Thoracic aorta (tissue), 2 donors: ENCODE measurements around the gene NECAP2. TPM values are rescaled to one million over a fixed set of nuclear protein-coding genes. Genes with fewer than 3 reads are reported as not detected.

ENCODE experiments used
- ATAC-seq: fragments of 150-250 bp; one replicate; pipeline ENCODE4 v1.8.0; 2017; ENCODE audit warnings: low read depth; ENCODE audit not compliant: insufficient number of reproducible peaks, low FRiP score
- DNase-seq: peaks from one replicate; pipeline ENCODE4 v3.0.0-alpha.2; 2020; ENCODE audit warnings: low spot score
- H3K27ac ChIP-seq, 2 donors: fragments of 200-600 bp; sonication (generic); 1 replicate in 1 of 2; 2 replicates in 1 of 2; pipeline ENCODE4 v1.5.1; 2016; ENCODE audit warnings: mild to moderate bottlenecking in 2 of 2, moderate library complexity in 2 of 2
- H3K27me3 ChIP-seq: fragments of 200-600 bp; sonication (generic); replicated peaks from 2 replicates; pipeline ENCODE4 v1.6.0; 2016; ENCODE audit warnings: mild to moderate bottlenecking; ENCODE audit not compliant: insufficient read depth
- H3K36me3 ChIP-seq: fragments of 200-600 bp; sonication (generic); one replicate; pipeline ENCODE4 v1.5.1; 2016
- H3K4me1 ChIP-seq, 2 donors: fragments of 200-600 bp; sonication (generic); 1 replicate in 1 of 2; 2 replicates in 1 of 2; pipeline versions ENCODE4 v1.5.1 to v1.6.0; 2016; ENCODE audit warnings: low read depth in 2 of 2, mild to moderate bottlenecking in 1 of 2; ENCODE audit not compliant: control insufficient read depth in 1 of 2
- H3K4me3 ChIP-seq: fragments of 200-600 bp; sonication (generic); 2 replicates; pipeline ENCODE4 v1.5.1; 2016; ENCODE audit warnings: mild to moderate bottlenecking
- H3K9me3 ChIP-seq: fragments of 200-600 bp; sonication (generic); 2 replicates; pipeline ENCODE4 v1.5.1; 2016
- total RNA-seq, 2 donors: library from RNA; depleted of rRNA; stranded (reverse); fragments of >200 nt; gene quantifications; one replicate each; pipeline versions ENCODE4 v1.1.0 to v1.2.3, GENCODE V29; 2016
- TF ChIP-seq, protein P1 (sequence below): fragments of 200-600 bp; sonication (generic); IDR thresholded peaks from one replicate; pipeline ENCODE4 v1.5.1; 2019; ENCODE audit warnings: antibody characterized with exemption

Gene NECAP2, protein sequence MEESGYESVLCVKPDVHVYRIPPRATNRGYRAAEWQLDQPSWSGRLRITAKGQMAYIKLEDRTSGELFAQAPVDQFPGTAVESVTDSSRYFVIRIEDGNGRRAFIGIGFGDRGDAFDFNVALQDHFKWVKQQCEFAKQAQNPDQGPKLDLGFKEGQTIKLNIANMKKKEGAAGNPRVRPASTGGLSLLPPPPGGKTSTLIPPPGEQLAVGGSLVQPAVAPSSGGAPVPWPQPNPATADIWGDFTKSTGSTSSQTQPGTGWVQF
- total RNA-seq, result 10 to 100 TPM; 38.9 to 55.1 TPM

DNA sequence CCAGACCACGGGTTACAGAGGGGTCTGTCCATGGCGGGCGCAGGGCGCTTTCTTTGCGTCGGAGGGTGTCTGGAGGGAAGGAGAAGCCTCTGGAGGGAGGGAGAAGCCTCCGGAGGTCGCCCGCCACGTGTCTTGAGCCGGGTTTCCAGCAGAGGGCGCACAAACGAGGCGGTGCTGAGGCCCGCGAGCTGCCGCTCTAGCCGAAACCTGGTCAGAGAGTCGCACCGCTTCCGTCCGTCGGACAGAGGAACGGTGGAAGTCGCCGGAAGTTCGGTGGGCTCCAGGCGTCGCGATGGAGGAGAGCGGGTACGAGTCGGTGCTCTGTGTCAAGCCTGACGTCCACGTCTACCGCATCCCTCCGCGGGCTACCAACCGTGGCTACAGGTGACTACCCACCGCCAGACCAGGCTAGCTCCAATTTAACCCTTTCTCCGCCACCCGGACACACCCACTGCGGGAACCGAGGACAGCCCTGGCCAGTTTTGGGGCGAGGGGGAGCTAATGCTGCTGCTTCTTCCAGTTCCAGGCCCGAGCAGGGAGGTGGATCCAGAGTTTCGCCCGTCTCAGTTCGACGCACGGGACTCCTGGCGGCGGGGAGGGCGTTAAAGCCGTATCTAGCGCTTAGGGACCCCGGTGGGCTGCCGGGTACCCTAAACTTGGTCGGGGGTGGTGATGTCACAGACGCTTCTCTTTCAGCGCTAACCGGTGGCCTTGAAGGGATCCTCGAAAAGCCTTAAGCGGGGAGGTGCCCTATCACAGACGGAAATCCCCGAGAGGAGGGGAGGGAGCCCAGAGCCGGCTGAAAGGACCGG lies at the start of gene NECAP2:
NECAP2 (plus strand) TSS at position 255 of the 812 bp plus-strand sequence; CDS start at position 293, 38 bp downstream.
- DNase-seq, result peak; percentile 63
- Histone ChIP-seq H3K4me1 (peaks cover 11 to 21% of the 10 kb centered on the region in 2 donors), H3K9me3 (no peaks in the 10 kb centered on the region), H3K27me3 (no peaks in the 10 kb centered on the region), H3K27ac (peak within 1 kb of the TSS; percentile 39 to 63), H3K4me3 (peak within 1 kb of the TSS; percentile 94), H3K36me3 (peaks cover 20% of the 10 kb centered on the region)
- peak; percentile 58 for ATAC-seq
- TF ChIP-seq, protein P1, sequence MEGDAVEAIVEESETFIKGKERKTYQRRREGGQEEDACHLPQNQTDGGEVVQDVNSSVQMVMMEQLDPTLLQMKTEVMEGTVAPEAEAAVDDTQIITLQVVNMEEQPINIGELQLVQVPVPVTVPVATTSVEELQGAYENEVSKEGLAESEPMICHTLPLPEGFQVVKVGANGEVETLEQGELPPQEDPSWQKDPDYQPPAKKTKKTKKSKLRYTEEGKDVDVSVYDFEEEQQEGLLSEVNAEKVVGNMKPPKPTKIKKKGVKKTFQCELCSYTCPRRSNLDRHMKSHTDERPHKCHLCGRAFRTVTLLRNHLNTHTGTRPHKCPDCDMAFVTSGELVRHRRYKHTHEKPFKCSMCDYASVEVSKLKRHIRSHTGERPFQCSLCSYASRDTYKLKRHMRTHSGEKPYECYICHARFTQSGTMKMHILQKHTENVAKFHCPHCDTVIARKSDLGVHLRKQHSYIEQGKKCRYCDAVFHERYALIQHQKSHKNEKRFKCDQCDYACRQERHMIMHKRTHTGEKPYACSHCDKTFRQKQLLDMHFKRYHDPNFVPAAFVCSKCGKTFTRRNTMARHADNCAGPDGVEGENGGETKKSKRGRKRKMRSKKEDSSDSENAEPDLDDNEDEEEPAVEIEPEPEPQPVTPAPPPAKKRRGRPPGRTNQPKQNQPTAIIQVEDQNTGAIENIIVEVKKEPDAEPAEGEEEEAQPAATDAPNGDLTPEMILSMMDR, result peak; percentile 85

DNA sequence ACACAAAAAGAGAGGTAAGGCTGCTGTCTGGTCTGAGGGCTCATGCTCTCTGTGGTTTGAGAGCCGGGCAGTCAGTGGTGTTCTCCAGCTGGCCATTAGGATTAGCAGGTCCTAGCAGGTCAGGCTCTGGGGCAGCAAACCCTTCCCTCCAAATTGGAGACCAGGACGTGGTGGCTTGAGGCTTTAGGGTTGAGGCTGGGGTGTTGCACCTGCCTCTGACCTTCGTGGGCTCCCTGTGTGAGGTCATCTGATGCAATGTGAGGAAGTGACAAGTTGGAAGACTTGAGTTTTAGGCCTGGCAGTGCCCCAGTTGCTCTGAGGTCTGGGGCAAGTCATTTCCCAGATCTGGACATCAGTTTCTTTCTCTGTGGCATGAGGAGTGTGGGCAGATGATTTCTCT lies 49.1 kb upstream of the NECAP2 start:
- H3K27ac ChIP-seq, result peak overlapping the region in 1 of 2 donors; percentile 15
- no peak for ATAC-seq
- H3K4me1 ChIP-seq, result peaks cover 41 to 80% of the 10 kb centered on the region in 2 donors

DNA sequence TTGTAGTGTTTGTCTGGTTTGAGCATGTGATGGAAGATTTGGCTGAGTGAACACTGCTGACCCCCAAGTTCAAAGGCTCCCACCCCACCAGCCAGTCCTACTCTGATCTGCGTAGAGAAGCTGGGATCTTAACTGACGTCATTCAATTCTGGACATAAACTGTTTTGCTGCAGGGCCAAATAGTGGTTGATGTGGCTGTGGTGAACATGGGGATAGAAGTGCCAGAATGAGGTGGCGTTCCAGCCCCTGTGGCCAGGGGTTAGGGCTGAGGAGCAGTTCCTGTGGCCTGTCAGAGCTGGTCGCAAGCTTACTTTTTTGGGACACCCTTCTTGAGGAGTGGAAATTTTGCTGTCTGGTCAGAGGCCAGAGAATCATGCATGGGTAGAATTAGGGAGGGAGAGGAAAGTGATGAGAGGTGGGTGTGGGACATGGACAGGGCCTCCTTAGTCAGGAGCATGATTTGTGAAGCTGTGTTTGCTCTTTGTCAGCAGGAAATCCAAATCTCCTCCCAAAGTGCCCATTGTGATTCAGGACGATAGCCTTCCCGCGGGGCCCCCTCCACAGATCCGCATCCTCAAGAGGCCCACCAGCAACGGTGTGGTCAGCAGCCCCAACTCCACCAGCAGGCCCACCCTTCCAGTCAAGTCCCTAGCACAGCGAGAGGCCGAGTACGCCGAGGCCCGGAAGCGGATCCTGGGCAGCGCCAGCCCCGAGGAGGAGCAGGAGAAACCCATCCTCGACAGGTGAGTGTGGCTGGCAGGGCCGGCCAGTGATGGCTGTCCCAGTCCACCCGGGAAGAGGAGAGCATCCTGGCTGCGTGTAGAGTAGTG lies 47.6 kb upstream of the NECAP2 start:
- Histone ChIP-seq H3K36me3 (peaks cover 9% of the 10 kb centered on the region), H3K27me3 (no peaks in the 10 kb centered on the region), H3K4me3 (no peak overlapping the region), H3K27ac (peak overlapping the region; percentile 48 to 60), H3K4me1 (peaks cover 34 to 72% of the 10 kb centered on the region in 2 donors), H3K9me3 (no peaks in the 10 kb centered on the region)
- ATAC-seq (peak; percentile 20), DNase-seq (no peak)
- TF ChIP-seq, protein P1, result no peak

More for the DNA sequence above, 49.1 kb upstream of the NECAP2 start:
- Histone ChIP-seq H3K4me3 (no peak overlapping the region), H3K36me3 (peaks cover 9% of the 10 kb centered on the region), H3K27me3 (no peaks in the 10 kb centered on the region), H3K9me3 (no peaks in the 10 kb centered on the region)
- TF ChIP-seq, protein P1, result no peak
- DNase-seq, result no peak

DNA sequence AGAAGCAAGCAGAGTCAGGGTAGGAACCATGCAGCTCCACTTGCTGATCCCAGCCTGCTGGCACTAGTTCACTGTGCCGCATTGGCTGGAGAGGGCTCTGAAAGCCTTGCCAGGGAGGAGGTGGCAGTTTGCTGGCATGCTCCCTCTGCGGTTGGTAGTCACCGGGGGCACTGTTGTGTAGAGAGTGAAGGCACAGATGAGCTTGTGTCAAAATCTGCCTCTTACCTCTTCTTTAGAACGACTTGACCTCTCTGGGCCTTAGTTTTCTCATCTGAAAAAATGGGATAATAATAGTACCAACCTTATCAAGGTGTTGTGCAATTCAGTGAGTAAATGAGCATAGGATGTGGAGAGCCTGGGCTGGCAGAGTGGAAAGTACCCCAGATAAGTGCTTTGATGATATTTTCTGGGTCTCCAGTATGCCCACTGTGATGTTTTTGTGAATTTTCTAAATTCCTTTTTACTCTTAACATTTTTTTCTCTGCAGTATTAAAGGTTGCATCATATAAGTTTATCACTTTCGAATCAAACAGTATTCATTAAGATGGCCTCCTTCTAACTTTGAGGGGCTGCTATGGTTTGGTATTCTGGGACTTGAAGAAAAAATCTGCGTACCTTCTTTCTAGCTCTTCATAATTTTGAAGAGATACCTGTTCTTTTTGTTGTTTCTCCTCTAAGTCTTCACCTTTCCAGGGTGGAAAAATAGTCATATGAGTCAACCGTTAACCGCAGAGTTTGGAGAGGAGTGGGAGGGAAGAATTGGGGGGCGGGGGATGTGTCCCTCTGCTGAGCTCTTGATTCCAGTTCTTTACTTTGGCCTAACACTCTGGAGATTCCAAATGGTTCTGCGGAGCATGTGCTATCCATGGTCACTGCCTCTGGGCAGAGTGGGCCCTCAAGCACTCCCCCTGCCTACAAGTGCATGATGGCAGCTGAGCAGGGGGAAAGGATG lies 46.7 kb upstream of the NECAP2 start:
- peak overlapping the region in 1 of 2 donors; percentile 48 for H3K27ac ChIP-seq

More for the DNA sequence above, 46.7 kb upstream of the NECAP2 start:
- no peak for ATAC-seq
- Histone ChIP-seq H3K27me3 (no peaks in the 10 kb centered on the region), H3K9me3 (no peaks in the 10 kb centered on the region), H3K4me3 (no peak overlapping the region), H3K36me3 (peaks cover 9% of the 10 kb centered on the region), H3K4me1 (peaks cover 31 to 63% of the 10 kb centered on the region in 2 donors)
- no peak for DNase-seq
- TF ChIP-seq, protein P1, result no peak
